ENCODE data around the gene LST1.
"Not testable (repeated sequence)": the region's sequence is repeated elsewhere in the genome, so short reads cannot be mapped to it uniquely, and the experiment has no call there.

LST1 gene

GRCh38 chr6:31588871-31589650 lies 3.0 kb downstream of the LST1 start:
- no peak for TF ChIP-seq CTCF (IDR thresholded peaks at IDR 0.05; ENCODE audit: insufficient read depth, low read length, poor library complexity, severe bottlenecking)
- Histone ChIP-seq H3K4me3 (replicated peaks; ENCODE audit: low read depth, low read length) (no peak overlapping the region), H3K27me3 (replicated peaks; ENCODE audit: control insufficient read depth, insufficient read depth, low read length) (no peaks in the 10 kb centered on the region), H3K36me3 (ENCODE audit: control insufficient read depth, insufficient read depth, low read length) (no peaks in the 10 kb centered on the region)
- no peak for DNase-seq (ENCODE audit: extremely low read depth, insufficient read length)

GRCh38 chr6:31590691-31591090 lies 4.6 kb downstream of the LST1 start:
- H3K4me3 ChIP-seq (replicated peaks; ENCODE audit: low read depth, low read length); DNase-seq (ENCODE audit: extremely low read depth, insufficient read length); H3K27me3 ChIP-seq (replicated peaks; ENCODE audit: control insufficient read depth, insufficient read depth, low read length); H3K36me3 ChIP-seq (ENCODE audit: control insufficient read depth, insufficient read depth, low read length): not testable (repeated sequence)

DNA sequence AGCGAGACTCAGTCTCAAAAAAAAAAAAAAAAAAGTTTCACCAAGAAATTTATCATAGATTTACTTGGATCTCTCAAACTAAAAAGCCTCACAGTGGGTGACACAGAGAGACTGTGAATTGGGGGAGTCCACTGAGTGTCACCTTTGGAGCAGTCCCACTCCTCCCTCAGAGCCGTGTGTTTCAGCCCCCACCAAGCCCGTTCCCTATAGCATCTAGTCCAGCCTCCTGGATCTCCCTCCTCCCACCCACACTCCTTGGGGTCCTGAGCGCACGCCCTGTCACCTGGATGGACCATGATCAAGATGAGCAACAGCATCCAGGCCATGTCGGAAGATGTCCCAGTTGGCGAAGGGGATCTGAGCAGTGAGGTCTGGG lies 6.3 kb downstream of the LST1 start:
- no peaks in the 10 kb centered on the region for H3K27me3 ChIP-seq (replicated peaks; ENCODE audit: control insufficient read depth, insufficient read depth, low read length)
- no peak overlapping the region for H3K4me3 ChIP-seq (replicated peaks; ENCODE audit: low read depth, low read length)
- TF ChIP-seq CTCF (IDR thresholded peaks at IDR 0.05; ENCODE audit: insufficient read depth, low read length, poor library complexity, severe bottlenecking), result no peak
- no peaks in the 10 kb centered on the region for H3K36me3 ChIP-seq (ENCODE audit: control insufficient read depth, insufficient read depth, low read length)
- no peak for DNase-seq (ENCODE audit: extremely low read depth, insufficient read length)

GRCh38 chr6:31597006-31597405 lies 10.9 kb downstream of the LST1 start:
- Histone ChIP-seq H3K4me3 (replicated peaks; ENCODE audit: low read depth, low read length) (no peak overlapping the region), H3K36me3 (ENCODE audit: control insufficient read depth, insufficient read depth, low read length) (no peaks in the 10 kb centered on the region), H3K27me3 (replicated peaks; ENCODE audit: control insufficient read depth, insufficient read depth, low read length) (no peaks in the 10 kb centered on the region)
- TF ChIP-seq CTCF (IDR thresholded peaks at IDR 0.05; ENCODE audit: insufficient read depth, low read length, poor library complexity, severe bottlenecking), result peak; percentile 46
- no peak for DNase-seq (ENCODE audit: extremely low read depth, insufficient read length)

DNA sequence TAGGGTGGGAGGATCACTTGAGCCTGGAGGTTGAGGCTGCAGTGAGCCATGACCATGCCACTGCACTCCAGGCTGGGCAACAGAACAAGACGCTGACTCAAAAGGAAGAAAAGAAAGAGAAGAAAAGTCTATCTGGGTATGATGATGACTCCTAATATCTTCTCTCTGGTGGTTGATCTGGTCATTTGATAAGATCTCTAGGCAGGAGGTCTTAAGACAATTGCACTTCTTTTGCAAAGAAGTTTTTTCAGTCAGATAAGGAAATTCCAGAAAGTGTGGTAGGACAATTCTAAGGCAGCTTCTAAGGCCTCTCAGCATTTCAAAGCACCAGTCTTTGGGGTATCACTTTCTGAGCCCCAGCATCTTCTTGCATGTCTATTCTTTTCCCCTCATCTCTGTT lies 21.2 kb downstream of the LST1 start:
- H3K27me3 ChIP-seq (replicated peaks; ENCODE audit: control insufficient read depth, insufficient read depth, low read length), result no peaks in the 10 kb centered on the region
- TF ChIP-seq CTCF (IDR thresholded peaks at IDR 0.05; ENCODE audit: insufficient read depth, low read length, poor library complexity, severe bottlenecking), result no peak
- H3K36me3 ChIP-seq (ENCODE audit: control insufficient read depth, insufficient read depth, low read length), result no peaks in the 10 kb centered on the region
- no peak overlapping the region for H3K4me3 ChIP-seq (replicated peaks; ENCODE audit: low read depth, low read length)
- DNase-seq (ENCODE audit: extremely low read depth, insufficient read length), result no peak

DNA sequence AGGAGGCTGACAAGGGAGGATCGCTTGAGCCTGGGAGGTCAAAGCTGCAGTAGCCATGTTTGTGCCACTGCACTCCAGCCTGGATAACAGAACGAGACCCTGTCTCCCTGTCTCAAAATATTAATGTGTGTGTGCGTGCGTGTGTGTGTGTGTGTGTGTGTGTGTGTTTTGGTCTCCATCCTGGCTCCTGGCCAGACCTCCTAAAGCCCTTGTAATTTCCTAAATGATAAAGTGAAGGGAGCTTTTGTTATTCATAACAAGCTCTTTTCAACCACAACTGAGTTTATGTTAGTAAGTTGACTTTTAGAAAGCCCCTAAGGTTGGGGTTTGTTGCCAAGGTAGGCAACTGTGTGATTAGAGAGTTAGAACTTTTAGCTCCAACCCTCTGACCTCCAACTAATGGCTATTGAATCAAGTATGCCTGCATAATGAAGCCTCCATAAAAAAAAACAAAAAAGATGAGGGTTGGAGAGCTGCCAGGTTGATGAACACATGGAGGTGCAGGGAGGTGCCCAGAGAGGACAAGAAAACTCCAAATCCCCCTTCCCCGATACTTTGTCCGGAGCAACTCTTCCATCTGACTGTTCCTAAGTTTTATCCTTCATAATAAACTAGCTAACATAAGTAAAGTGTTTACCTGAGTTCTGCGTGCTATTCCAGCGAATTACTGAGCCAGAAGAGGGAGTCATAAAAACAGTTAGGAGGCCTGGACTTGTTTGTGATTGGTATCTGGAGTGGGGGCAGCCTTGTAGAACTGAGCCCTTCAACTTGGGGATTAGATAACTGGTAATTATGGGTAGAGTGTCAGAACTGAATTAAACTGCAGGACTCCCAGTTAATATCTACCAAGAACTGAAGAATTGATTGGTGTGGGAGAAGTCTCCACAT lies 23.7 kb downstream of the LST1 start:
- no peaks in the 10 kb centered on the region for H3K36me3 ChIP-seq (ENCODE audit: control insufficient read depth, insufficient read depth, low read length)

More for the DNA sequence above, 23.7 kb downstream of the LST1 start:
- no peak for DNase-seq (ENCODE audit: extremely low read depth, insufficient read length)
- Histone ChIP-seq H3K27me3 (replicated peaks; ENCODE audit: control insufficient read depth, insufficient read depth, low read length) (no peaks in the 10 kb centered on the region), H3K4me3 (replicated peaks; ENCODE audit: low read depth, low read length) (no peak overlapping the region)
- no peak for TF ChIP-seq CTCF (IDR thresholded peaks at IDR 0.05; ENCODE audit: insufficient read depth, low read length, poor library complexity, severe bottlenecking)

All from GM06990 (cell line).